Measurements from ENCODE around the gene MCOLN1.

Gene MCOLN1

DNA sequence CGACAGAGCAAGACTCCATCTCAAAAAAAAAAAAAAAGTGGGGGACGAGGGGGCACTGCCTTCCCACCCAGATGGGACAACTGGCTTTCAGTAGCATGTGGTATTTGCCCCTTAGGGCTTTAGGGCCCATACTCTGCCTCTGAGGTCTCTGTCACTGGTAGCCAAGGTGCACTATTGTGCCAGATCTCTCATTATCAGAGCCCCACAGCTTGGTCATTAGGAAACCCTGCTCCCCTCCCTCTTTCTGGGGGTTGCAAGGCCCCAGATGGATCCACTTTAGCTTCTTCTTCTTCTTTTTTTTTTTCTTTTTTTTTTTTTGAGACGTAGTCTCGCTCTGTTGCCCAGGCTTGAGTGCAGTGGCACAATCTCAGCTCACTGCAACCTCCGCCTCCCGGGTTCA lies 17.7 kb upstream of the MCOLN1 start:
- no peak for DNase-seq

DNA sequence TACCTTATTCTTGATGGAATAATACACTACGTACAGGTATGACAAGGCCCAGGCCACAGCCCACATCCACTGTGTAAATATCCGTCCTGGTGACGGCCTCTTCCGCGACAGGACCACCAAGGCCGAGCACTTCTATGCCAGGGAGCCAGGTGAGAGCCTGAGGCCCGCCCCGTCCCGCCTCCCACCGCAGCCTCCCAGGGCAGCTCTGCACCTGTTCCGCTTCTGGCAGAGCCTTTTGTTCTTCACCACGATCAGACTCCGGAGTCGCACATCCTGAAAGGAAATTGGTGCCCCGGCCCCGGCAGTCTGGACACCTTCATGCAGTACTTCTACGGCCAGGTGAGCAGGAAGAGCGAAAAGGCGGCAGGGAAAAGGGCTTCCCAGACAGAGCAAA lies 17.1 kb upstream of the MCOLN1 start:
- no peak for DNase-seq

DNA sequence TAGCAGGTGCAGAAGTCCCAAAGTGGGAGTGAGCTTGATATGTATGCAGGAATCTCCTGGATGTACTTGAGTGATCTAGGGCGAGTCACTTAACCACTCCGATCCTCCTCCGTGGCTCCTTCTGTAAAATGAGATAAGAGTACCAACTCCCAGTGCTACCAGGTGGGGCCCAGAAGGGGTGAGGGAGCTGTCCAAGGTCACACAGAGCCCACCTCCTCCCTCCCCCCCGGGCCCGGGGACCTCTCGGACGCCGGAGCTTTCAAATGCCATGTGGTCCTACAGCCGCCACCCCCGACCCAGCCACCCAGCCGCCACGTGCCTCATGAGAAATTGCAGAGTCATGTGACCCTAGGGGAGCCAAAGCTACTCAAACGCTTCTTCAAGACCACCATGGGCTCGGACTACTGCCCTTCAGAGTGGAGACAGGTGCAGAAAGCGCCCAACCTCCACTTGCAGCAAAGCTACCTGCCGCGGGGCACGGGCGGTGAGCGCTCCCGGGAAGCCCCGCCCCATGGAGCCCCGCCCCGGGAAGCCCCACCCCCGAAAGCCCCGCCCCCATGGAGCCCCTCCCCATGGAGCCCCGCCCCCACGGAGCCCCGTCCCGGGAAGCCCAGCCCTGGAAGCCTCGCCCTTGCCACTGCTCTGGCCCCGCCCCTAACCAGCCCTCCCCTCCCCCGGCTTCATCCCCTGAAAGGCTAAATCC lies 16.6 kb upstream of the MCOLN1 start:
- DNase-seq, result peak; percentile 65

DNA sequence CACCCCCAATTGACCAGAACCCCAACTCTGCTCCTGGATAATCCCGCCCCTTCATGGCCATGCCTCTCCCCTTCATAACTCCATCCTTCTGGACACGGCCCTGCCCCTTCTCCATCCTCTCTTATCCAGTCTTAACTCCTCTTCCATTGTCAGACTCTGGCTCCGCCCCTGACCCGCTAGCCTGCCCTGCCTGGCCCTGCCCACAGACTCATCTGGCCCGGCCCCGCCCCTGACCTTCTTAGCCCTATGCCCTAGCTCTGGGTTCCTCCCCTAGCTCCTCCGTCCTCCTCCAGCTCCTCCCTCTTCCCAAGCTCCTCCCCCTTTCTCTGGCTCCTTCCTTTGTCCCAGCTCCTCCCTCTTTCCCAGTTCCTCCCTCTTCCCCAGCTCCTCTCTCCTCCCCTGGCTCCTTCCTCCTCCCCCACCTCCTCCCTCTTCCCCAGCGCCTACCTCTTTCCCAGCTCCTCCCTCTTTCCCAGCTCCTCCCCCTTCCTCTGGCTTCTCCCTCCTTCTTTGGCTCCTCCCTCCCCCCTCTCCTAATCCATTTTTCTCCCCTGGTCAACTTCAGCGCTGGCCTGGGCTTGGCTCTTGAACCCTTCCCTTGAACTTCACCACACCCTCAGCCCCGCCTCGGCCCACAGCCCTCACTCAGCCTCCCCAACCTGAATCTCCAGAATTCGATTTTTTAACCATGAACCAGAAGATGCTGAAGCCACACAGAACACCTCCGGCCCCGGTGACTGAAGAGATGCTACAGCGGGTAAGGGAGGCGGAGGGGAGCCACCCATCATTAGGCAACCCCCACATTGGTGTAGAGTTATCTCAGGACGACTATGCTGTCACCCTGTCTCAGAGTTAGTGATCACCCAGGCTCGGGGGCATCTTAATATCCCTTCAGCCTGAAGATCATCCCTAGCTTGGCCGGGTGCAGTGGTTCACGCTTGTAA lies 15.8 kb upstream of the MCOLN1 start:
- DNase-seq, result peak; percentile 79

DNA sequence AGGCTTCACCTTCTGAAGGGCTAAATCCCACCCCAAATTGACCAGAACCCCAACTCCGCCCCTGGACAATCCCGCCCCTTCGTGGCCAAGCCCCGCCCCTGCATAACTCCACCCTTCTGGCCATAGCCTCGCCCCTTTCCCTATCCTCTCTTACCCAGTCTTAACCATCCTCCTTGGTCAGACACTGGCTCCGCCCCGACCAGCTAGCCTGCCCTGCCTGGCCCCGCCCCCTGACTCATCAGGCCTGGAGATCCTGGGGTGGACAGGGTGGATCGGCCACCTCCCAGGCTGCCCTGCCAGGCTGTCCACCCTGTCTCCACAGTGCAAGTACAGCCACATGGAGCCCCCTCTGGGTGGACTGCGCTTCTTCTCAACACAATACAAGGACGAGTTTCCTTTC lies 14.5 kb upstream of the MCOLN1 start:
- no peak for DNase-seq

DNA sequence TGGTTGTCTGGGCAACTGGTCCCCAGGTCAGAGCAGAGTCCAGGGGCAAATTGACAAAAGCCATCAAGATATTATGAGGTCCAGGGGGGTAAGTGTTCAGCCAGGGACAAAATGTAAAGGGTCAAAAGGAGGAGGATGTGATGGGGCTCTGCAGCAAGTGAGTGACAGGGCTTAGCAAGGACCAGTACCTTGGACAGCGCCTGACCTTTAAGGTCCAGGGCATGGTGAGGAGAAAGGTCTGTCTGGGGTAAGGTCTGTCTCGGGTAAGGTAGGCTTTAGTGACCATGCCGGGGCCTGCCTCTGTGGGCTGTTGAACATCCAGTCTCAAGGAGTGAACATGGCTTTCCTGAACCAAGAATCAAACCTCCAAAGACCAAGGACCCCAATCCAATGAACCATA lies 12.8 kb upstream of the MCOLN1 start:
- DNase-seq, result no peak

- peak; percentile 16 for DNase-seq
Measured at GRCh38 chr19:7512400-7512851, 10.0 kb upstream of the MCOLN1 start.

DNA sequence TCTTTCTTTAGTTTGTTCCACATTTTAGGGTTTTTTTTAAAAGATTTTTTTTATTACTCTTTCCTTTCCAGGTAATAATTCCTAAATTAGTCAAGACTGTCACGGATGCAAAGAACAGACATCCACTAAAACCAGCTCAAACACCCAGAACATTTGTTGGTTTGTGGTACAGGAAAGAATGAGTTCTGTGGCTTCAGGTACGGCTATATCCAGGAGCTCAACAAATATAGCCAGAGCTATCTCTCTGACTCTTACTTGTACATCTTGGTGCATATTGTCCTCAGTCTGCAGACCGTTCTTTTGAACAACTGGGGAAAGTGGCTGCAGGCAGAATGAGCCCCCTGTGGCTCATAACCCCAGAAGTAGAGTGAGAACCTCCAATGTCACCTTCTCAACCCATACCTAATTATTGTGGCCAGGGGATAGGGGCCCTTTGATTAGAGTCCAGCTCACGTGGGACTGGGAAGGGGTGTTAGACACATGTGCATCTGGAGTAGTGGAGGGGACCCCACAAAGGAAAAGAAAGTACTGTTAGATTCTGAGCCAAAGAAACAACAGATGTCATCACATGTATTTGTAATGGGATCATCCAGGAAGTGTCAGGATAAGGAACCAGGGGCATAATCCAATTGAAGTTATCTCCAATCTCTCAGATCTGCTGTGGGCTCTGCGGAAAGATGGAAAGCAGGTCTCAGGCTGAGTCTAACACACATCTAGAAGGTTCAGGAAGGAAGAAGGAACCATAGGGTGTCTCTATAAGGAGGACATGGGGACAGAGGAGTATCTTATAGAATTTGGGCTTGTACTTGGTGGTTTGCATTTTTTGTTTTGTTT lies 8.4 kb upstream of the MCOLN1 start:
- no peak for DNase-seq

DNA sequence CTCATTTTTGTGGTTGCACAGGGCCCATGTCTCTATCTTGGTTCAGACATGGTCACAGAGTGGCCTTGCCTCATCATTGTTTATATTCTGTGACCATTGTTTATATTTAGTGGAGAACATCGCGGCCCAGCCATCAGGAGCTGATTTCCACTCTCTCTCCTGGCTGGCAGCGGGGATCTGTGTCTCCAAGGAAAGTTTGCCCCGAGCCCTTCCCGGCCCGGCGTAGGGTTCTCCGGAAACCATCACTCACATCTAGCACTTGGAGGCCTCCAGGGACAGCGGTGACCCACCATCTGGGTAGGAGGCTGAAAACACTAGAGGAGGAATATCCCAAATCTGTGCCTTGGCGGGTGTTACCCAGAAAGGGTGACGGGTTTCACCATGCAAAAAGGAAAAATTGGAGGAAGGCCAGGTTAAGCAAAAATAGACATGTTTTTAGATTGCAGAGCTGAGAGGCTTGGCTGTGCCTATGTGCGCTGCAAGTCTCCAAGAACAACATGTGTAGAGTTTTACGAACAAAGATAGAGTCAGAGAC lies 7.2 kb upstream of the MCOLN1 start:
- DNase-seq, result no peak

GRCh38 chr19:7515645-7516151 lies 6.7 kb upstream of the MCOLN1 start, which contains the start of gene ZNF358:
ZNF358 (plus strand) TSS chr19:7516103; CDS start chr19:7519243, 3,140 bp downstream.
- DNase-seq, result peak; percentile 65

- no peak for DNase-seq
Measured at GRCh38 chr19:7516333-7516732, 6.1 kb upstream of the MCOLN1 start.

DNA sequence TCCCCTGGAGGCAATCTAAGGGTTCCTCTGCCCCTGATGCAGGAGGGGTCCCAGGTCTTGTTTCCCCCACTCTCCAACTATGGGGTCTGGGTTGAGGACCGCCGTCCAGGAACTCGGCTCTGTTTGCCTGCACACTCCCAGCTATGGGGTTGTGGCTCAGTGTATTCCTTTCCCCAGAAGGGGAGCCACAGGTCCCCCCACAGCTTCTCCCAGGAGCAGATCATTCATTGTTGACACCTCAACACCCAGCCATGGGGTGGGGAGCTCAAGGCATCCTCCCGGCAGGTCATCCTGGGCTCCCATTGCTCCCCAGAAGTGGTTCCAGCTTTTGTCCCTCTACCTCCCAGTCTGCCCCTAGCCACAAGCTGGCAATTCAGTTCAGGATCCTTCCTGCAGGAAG lies 5.5 kb upstream of the MCOLN1 start:
- no peak for DNase-seq

- no peak for DNase-seq
Measured at GRCh38 chr19:7519361-7520130, 2.9 kb upstream of the MCOLN1 start.

GRCh38 chr19:7520131-7521051 lies 2.0 kb upstream of the MCOLN1 start:
- no peak for DNase-seq

GRCh38 chr19:7521551-7522071 lies 813 bp upstream of the MCOLN1 start:
- no peak for DNase-seq

- no peak for DNase-seq
Measured at GRCh38 chr19:7522923-7523667, 671 bp downstream of the MCOLN1 start.

DNA sequence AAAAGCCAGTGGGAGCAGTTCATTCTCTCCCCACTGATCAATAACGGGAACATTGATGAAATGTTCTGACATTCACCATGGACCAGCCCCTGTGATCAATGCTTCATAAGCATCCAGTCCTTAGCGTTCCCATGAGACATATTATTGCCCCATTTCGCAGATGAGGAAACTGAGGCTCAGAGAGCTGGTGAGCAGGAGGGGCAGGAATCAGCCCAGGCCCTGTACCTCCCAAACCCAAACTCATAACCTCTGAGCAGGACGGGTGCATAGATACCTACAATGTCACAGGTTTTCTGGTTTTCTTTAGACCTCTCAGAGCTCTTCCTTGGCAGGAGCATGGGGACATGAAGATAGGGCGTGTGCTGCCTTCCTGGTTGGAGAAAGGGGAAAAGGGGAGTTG lies 2.1 kb downstream of the MCOLN1 start:
- no peak for DNase-seq

DNA sequence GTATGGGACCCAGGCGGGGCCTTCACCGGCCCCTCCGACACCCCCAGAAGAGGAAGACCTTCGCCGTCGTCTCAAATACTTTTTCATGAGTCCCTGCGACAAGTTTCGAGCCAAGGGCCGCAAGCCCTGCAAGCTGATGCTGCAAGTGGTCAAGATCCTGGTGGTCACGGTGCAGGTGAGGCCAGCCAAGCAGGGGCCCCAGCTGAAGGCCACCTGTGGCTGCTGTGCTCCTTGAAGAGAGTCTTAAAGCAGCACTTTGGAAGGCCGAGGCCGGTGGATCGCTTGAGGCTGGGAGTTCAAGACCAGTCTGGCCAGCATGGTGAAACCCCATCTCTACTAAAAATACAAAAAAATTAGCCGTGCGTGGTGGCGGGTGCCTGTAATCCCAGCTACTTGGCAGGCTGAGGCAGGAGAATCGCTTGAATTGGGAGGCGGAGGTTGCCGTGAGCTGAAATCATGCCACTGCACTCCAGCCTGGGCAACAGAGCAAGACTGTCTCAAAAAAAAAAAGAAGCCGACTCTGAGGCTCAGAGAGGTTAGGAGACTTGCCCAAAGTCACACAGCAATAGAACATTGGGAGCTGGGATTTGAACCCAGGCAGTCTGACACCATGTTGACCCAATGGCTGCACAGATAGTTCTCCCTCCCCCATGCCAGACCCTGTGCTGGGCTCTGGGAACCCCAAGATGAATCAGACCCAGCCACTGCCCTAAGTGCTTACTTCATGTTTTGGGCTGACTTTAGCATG lies 2.7 kb downstream of the MCOLN1 start:
- DNase-seq, result no peak

Data from NCI-H2171 (cell line).